Measurements from ENCODE around the gene RAPGEF5. TPM values are rescaled to one million over a fixed set of nuclear protein-coding genes. Genes with fewer than 3 reads are reported as not detected.

RAPGEF5 gene
- total RNA-seq, 4 donors from 2014 or later = 26.5 to 76.6 (median 39.3) TPM

DNA sequence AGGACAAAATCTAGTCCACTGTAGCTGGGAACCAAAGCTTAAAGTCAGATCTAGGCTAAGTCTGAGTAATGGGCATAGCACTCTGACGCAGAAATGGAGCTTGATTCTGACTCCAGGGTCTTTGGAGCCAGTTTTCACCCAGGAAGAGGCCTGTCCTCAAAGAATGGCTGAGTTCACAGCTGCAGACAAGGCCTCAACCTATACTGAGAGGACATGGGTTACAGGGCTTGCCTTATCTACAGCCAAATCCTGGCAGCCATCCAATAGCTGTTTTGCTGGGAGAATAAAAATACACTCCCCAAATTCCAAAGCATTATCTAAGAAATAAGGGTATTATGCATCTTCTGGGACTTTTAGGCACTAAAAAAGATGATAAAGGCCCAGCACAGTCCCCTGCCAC is 154.8 kb downstream of the RAPGEF5 start:
- H3K36me3 ChIP-seq = no peaks in the 10 kb centered on the region
- no peak overlapping the region for H3K4me3 ChIP-seq (replicated peaks in 1 of 3)
- no peaks in the 10 kb centered on the region for H3K27me3 ChIP-seq
- intact Hi-C loops (cut with DNase I) = no loop called here
- TF ChIP-seq POLR2A (IDR thresholded peaks at IDR 0.05) = no peak
- TF ChIP-seq, protein P1, sequence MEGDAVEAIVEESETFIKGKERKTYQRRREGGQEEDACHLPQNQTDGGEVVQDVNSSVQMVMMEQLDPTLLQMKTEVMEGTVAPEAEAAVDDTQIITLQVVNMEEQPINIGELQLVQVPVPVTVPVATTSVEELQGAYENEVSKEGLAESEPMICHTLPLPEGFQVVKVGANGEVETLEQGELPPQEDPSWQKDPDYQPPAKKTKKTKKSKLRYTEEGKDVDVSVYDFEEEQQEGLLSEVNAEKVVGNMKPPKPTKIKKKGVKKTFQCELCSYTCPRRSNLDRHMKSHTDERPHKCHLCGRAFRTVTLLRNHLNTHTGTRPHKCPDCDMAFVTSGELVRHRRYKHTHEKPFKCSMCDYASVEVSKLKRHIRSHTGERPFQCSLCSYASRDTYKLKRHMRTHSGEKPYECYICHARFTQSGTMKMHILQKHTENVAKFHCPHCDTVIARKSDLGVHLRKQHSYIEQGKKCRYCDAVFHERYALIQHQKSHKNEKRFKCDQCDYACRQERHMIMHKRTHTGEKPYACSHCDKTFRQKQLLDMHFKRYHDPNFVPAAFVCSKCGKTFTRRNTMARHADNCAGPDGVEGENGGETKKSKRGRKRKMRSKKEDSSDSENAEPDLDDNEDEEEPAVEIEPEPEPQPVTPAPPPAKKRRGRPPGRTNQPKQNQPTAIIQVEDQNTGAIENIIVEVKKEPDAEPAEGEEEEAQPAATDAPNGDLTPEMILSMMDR (IDR thresholded peaks at IDR 0.05) = no peak
- 90 to 92% methylated on average over 1 of the region's 1 CpG for WGBS, 2 donors
- H3K9me3 ChIP-seq = no peaks in the 10 kb centered on the region
- H3K27ac ChIP-seq = no peak overlapping the region
- H3K4me1 ChIP-seq = no peaks in the 10 kb centered on the region
- DNase-seq = no peak

DNA sequence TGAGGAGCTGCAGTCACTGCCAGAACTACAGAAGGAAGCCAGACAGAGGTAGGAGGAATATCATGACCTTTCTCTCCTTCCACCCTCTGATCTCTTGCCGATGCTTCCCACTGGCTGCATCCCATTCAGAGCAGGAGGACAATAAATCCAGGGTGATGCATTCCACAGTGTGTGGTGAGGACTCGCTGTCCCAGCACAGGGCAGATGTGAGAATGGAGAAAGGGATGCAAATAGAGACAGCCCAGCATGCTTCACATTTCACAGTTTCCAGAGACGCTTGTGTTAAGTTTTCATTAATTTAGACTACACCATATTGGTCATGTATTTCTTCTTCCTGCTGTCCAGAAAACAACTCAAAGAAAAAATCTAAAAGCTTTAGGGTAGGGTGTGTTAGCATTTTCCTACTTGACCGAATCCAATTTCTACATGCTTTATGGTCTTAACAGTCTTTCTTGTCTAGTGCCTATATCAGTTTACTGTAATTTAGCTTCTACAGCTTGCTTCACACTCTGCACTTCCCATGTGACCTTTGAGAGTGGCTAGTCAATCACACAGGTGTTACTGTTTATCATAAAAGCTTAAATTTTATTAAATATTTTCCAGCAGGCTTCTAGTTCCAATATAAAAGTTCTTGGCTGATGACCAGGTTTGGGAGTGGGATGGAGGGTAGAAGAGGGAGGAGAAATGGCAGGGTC is 155.6 kb downstream of the RAPGEF5 start:
- Histone ChIP-seq H3K9me3 (no peaks in the 10 kb centered on the region), H3K4me1 (no peaks in the 10 kb centered on the region), H3K36me3 (no peaks in the 10 kb centered on the region), H3K27ac (no peak overlapping the region), H3K27me3 (no peaks in the 10 kb centered on the region), H3K4me3 (replicated peaks in 1 of 3) (no peak overlapping the region)
- DNase-seq = no peak
- intact Hi-C loops (cut with DNase I) = no loop called here
- 88 to 92% methylated on average over 4 of the region's 4 CpGs for WGBS, 2 donors
- TF ChIP-seq, protein P1 (IDR thresholded peaks at IDR 0.05) = no peak
- no peak for TF ChIP-seq POLR2A (IDR thresholded peaks at IDR 0.05)

DNA sequence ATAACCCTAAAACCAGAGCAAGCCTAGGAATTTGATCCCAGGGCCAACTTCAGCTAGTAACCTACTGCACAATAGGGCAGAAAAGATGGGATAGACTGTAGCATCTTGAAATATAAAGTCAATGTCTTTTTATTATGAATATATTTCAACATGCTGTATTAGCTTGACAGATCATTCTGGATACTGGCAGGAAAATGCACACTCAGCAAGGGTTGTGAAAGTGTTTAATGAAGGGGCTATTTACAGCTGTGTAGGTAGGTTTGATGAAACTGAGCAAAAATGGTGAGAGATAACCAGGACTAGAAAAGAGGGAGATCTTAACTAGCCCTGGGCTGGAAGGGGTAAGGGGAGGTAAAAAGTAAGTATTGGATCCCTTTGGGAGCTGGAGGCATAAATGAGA is 156.2 kb downstream of the RAPGEF5 start:
- no peak for DNase-seq
- no peak for TF ChIP-seq POLR2A (IDR thresholded peaks at IDR 0.05)
- TF ChIP-seq, protein P1 (IDR thresholded peaks at IDR 0.05) = no peak
- intact Hi-C loops (cut with DNase I) = no loop called here
- Histone ChIP-seq H3K36me3 (no peaks in the 10 kb centered on the region), H3K4me3 (replicated peaks in 1 of 3) (no peak overlapping the region), H3K9me3 (no peaks in the 10 kb centered on the region), H3K27ac (no peak overlapping the region), H3K4me1 (no peaks in the 10 kb centered on the region), H3K27me3 (no peaks in the 10 kb centered on the region)

DNA sequence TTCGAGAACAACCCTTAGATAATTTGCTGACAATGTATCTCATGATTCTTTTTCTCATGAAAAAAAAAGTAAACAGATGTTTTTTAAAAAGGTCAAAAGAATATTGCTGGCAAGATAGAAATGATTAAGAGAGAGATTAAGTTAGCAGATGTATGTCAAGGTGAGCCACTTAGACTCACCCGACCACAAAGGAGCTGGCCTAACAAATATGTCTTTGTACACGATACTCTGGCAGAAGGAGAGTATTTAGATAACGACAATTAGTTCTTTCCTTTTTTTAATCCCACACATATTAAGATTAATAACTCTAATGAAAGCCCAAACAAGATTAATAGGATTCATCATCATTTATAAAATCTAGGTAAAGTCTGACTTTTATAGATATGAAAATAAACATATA is 156.7 kb downstream of the RAPGEF5 start:
- H3K4me3 ChIP-seq (replicated peaks in 1 of 3) = no peak overlapping the region
- no peaks in the 10 kb centered on the region for H3K9me3 ChIP-seq
- TF ChIP-seq, protein P1 (IDR thresholded peaks at IDR 0.05) = no peak
- TF ChIP-seq POLR2A (IDR thresholded peaks at IDR 0.05) = no peak
- no peak for DNase-seq
- H3K27ac ChIP-seq = no peak overlapping the region
- 92 to 93% methylated on average over 4 of the region's 4 CpGs for WGBS, 2 donors
- H3K4me1 ChIP-seq = no peaks in the 10 kb centered on the region
- H3K36me3 ChIP-seq = no peaks in the 10 kb centered on the region
- no peaks in the 10 kb centered on the region for H3K27me3 ChIP-seq
- intact Hi-C loops (cut with DNase I) = no loop called here

DNA sequence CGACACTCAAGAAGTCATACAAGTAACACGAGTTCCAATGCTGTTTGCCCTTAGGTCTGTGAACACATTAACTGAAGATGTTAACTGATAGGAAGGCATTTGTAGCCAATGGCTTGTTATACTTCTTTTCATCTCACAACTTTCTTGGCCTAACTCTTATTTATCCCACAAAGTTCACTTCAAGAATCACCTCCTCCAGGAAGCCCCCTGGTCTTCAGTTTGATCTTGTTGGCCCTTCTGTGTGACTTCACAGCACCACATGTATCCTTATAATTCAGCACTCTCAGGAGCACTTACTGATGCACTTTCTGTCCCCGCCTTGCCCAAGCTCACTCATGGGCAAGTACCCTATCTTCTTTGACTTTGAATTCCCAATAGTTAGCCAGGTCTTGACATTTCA is 159.6 kb downstream of the RAPGEF5 start:
- no peak for DNase-seq
- Histone ChIP-seq H3K4me1 (peaks cover 10 to 12% of the 10 kb centered on the region in 2 donors), H3K27me3 (no peaks in the 10 kb centered on the region), H3K36me3 (no peaks in the 10 kb centered on the region), H3K27ac (no peak overlapping the region), H3K4me3 (replicated peaks in 1 of 3) (no peak overlapping the region), H3K9me3 (no peaks in the 10 kb centered on the region)
- intact Hi-C loops (cut with DNase I) = no loop called here
- TF ChIP-seq, protein P1 (IDR thresholded peaks at IDR 0.05) = no peak
- no peak for TF ChIP-seq POLR2A (IDR thresholded peaks at IDR 0.05)
- WGBS, 2 donors = 92 to 93% methylated on average over 3 of the region's 3 CpGs

Data from thyroid gland (tissue), 4 donors.